ENCODE data around the gene KSR2.
A peak's percentile ranks its signal among the peaks of the same experiment; 100 is the strongest.
"Not testable (repeated sequence)": the region's sequence is repeated elsewhere in the genome, so short reads cannot be mapped to it uniquely, and the experiment has no call there.

Gene KSR2

DNA sequence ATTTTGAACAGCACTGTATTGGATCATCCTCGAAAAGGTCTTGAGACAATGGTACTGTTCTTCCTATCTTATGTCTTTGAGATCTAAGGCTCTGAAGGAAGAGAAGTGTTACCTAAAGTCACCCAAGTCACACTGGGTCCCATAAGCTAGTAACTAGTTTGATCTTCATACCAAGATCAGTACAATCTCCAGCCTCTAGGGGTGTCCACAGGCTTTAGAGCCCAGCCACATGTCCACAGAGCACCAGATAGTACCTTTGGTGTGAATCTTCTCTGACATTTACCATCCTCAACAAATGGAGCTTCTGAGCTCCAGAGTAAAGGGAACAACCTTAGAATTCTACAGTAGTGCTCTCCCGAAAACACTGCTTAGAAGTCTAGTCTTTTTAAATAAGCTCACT is 78.7 kb downstream of the KSR2 start:
- DNase-seq, result no peak

DNA sequence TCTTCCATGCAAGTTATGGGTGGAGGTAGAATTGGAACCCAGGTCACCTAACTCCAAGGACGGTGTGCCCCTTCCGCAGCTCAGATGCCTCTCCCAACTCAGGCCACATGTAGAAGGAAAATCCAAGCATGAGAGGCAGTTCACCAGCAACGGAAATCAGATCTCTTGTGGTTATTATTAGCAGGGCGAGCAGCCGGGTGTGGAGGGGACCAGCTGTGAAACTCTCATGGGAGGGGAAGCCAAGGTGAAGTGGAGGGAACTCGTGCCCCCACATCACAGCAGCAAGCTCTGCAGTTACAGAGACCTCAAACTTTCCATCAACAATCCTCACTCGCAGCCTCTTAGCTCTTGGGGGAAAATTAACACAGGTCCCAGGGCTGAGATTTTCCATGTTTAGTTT is 79.7 kb downstream of the KSR2 start:
- DNase-seq, result no peak

DNA sequence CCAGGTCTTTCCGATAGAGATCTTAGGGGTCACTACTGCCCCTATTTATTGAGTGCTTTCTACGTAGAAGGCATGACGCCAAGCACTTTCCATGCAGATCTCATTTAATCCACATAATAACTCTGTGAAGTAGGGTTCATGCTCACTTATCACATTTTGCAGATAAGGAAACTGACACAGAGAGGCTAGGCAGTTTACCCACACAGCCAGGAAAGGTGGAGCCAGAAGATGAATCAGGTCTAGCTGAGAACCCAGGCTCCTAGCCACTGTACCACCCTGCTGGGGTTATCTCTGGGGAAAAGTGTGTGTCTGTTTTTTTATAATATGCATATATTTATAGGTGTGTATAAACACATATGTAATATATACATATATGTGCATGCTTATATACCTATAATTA is 83.6 kb downstream of the KSR2 start:
- DNase-seq, result no peak

DNA sequence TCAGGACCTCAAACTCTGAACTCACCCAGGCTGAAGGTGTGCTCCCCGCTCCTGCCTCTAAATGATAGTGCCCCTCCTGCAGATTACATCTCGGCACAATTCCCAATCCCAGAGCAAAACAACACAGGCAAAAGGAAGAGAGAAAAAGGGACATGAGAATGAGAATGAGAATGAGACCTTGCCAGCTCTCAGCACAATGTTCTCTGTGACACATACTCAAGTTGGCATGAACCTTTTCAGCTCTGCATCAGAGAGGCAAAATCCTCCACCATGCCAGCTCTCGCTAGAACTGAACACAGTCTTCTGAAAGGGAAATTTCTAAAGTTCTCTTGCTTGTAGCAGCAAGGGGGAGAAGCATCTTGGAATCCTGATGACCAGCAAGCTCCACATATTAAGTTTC is 84.6 kb downstream of the KSR2 start:
- DNase-seq, result peak in 3 of 14 donors; percentile 3 to 46 (median 4)

DNA sequence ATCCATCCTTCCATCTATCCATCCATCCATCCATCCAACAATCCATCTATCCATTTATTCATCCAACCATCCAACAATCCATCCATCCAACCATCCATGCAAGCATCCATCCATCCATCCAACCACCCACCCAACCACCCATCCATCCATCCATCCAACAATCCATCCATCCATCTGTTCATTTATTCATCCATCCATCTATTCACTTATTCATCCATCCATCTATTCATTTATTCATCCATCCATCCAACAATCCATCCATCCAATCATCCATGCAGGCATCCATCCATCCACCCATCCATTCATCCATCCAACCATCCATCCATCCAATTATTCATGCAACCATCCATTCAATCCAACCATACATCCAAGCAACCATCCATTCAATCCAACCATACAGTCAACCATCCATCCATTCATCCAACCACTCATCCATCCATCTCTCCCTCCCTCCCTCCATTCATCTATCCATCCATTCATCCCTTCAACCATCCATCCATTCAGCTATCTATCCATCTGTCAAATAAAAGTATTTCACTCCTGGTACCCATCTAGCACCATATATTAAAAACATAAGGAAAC is 86.1 kb downstream of the KSR2 start:
- no peak for DNase-seq

GRCh38 chr12:117882181-117882580 is 86.6 kb downstream of the KSR2 start:
- no peak for DNase-seq

DNA sequence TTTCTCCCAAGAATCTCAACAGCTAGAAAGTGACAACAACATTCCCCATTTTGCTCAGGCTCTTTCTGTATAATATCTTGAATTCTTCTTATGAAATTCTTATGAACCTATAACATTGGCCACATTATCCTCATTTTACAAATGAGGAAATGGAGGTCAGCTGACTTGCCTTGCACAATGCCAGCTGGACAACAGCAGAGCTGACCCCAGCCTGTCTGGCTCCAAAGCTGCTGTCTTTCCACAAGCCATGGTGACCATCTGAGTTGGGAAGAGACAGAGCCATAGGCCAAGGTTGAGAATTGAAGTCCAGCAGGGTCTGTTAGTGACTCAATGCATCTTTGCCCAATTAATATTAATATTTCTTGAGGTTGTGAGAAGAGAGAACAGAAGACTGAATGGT is 87.3 kb downstream of the KSR2 start:
- no peak for DNase-seq

- no peak for DNase-seq
These were observed 90.2 kb downstream of the KSR2 start for GRCh38 chr12:117878605-117879004.

- DNase-seq, result no peak
These were observed 92.4 kb downstream of the KSR2 start for GRCh38 chr12:117876436-117876816.

- DNase-seq, result peak in 10 of 14 donors; percentile 5 to 50 (median 26)
These were observed 92.9 kb downstream of the KSR2 start for GRCh38 chr12:117875744-117876435.

GRCh38 chr12:117874842-117875434 is 93.9 kb downstream of the KSR2 start:
- peak in 12 of 14 donors; percentile 2 to 76 (median 34) for DNase-seq

GRCh38 chr12:117874198-117874597 is 94.6 kb downstream of the KSR2 start:
- not testable (repeated sequence) for DNase-seq

GRCh38 chr12:117872546-117873169 is 96.1 kb downstream of the KSR2 start:
- peak in 12 of 14 donors; percentile 3 to 52 (median 19) for DNase-seq

GRCh38 chr12:117869551-117869950 is 99.2 kb downstream of the KSR2 start:
- DNase-seq, result no peak

GRCh38 chr12:117867348-117867747 is 101.4 kb downstream of the KSR2 start:
- no peak for DNase-seq

DNA sequence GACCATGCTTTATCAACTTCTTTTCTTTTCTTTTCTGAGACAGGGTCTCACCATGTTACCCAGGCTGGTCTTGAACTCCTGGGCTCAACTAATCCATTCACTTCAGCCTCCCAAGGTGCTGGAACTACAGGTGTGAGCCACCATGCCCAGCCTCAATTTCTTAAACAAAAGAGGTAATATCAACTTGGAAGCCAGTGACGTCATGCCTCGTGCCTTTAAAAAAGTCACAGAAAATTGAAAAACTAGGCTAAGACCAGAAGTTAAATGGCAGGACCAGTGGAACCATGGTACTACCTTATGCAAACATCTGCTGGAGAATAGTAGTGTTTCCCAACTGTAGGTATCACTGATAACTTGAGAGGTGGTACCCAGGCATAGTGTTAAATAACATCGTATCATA is 103.3 kb downstream of the KSR2 start:
- no peak for DNase-seq

- DNase-seq, result no peak
These were observed 105.6 kb downstream of the KSR2 start for GRCh38 chr12:117863002-117863709.

DNA sequence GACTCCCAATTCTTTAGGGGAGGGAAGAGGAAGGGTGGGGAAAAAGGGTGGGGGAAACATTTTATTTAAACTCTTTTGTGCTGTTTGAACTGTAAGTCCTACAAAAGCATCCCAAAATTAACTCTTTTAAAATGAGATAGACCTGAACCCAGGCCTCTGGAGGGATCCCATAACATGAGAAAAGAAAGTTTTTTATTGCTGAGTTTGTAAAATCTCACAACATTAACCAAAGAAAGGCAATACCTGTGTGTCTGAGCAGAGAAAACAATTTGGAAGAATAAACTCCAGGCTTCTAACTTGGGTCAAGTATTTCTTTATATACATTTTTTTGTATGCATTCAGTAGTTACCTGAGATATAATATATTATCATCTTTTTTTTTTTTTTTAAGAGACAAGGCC is 107.1 kb downstream of the KSR2 start:
- DNase-seq, result no peak

GRCh38 chr12:117860787-117861290 is 108.0 kb downstream of the KSR2 start:
- not testable (repeated sequence) for DNase-seq

- DNase-seq, result no peak
These were observed 108.7 kb downstream of the KSR2 start for GRCh38 chr12:117860111-117860510.

- no peak for DNase-seq
These were observed 110.9 kb downstream of the KSR2 start for GRCh38 chr12:117857632-117858612.

All from C1 segment of cervical spinal cord (tissue), 14 donors.